HepG2 (cell line): ENCODE measurements around the gene NUP153. TPM values are rescaled to one million over a fixed set of nuclear protein-coding genes. Genes with fewer than 3 reads are reported as not detected.

ENCODE experiments used
- ATAC-seq: fragments of 200-7000 bp; cut with Tn5 transposase; 3 replicates; pipeline ENCODE4 v1.9.1; 2020; ENCODE audit warnings: mild to moderate bottlenecking, moderate library complexity
- BruUV-seq: library from RNA; stranded (reverse); fragments of 400-500 nt; replicated peaks from 2 replicates; lab custom pipeline; 2021; lab: Mats Ljungman, UMichigan
- CTCF ChIA-PET: fragments of 300-600 bp; formaldehyde crosslinking; extraction: SDS; loops from one replicate; lab custom pipeline; 2021; ENCODE audit warnings: low total read pairs, inconsistent platforms, low intra/inter-chr PET ratio; lab: Yijun Ruan, JAX
- POLR2A ChIA-PET: fragments of 350-600 bp; sonication (Branson Sonifier 250); formaldehyde crosslinking; loops from one replicate; lab custom pipeline; 2020; ENCODE audit warnings: antibody characterized with exemption, inconsistent platforms; lab: Yijun Ruan, JAX
- DNase-seq: peaks from one replicate; pipeline ENCODE4 v3.0.0-alpha.2; 2015; ENCODE audit warnings: low spot score
- FAIRE-seq: peaks from 3 replicates; lab custom pipeline; 2011; peaks lifted over from hg19 to GRCh38; lab: Jason Lieb, UNC
- H2AFZ ChIP-seq: one replicate; pipeline ENCODE4 v1.6.1; 2011; ENCODE audit warnings: low read length, inconsistent platforms
- H3K27ac ChIP-seq: fragments of 300-600 bp; 3 replicates; pipeline ENCODE4 v1.8.0; 2011; ENCODE audit warnings: mixed run types, mild to moderate bottlenecking, mixed read lengths, low read length, inconsistent platforms; ENCODE audit not compliant: insufficient read depth; ENCODE audit errors: extremely low read length
- H3K27me3 ChIP-seq, 2 experiments: fragments of 200-600 bp in 1 of 2; 2 replicates in 1 of 2; 3 replicates in 1 of 2; pipeline versions ENCODE4 v1.6.0 to v1.8.0; 2011; ENCODE audit warnings: low read length in 2 of 2, mild to moderate bottlenecking in 2 of 2, moderate library complexity in 2 of 2, inconsistent platforms in 1 of 2; ENCODE audit not compliant: insufficient read depth in 2 of 2, control insufficient read depth in 1 of 2
- H3K36me3 ChIP-seq, 2 experiments: fragments of 200-600 bp in 1 of 2; replicated peaks in 1 of 2; 2 replicates in 1 of 2; 3 replicates in 1 of 2; pipeline versions ENCODE4 v1.5.1 to v1.8.0; 2011; ENCODE audit warnings: low read length in 2 of 2, inconsistent platforms in 1 of 2; ENCODE audit not compliant: insufficient read depth in 2 of 2, control insufficient read depth in 1 of 2
- H3K4me1 ChIP-seq: 2 replicates; pipeline ENCODE4 v1.5.1; 2012; ENCODE audit warnings: low read length, inconsistent platforms; ENCODE audit not compliant: insufficient read depth
- H3K4me2 ChIP-seq: 2 replicates; pipeline ENCODE4 v1.6.0; 2011; ENCODE audit warnings: low read depth, low read length, inconsistent platforms
- H3K4me3 ChIP-seq, 3 experiments: fragments of 200-600 bp in 1 of 3; sonication (generic), shearing (Covaris generic) in 1 of 3; replicated peaks in 1 of 3; 2 replicates each; pipeline ENCODE4 v1.5.1; 2011 to 2016; ENCODE audit warnings: low read length in 3 of 3, inconsistent platforms in 2 of 3, low read depth in 2 of 3, mild to moderate bottlenecking in 2 of 3, control low read depth in 1 of 3, mixed read lengths in 1 of 3; ENCODE audit not compliant: insufficient read depth in 1 of 3
- H3K79me2 ChIP-seq: one replicate; pipeline ENCODE4 v1.6.1; 2011; ENCODE audit warnings: low read length, inconsistent platforms; ENCODE audit not compliant: insufficient read depth
- H3K9ac ChIP-seq: 2 replicates; pipeline ENCODE4 v1.6.0; 2011; ENCODE audit warnings: mild to moderate bottlenecking, low read depth, low read length, inconsistent platforms; ENCODE audit not compliant: insufficient read depth
- H3K9me3 ChIP-seq: 2 replicates; pipeline ENCODE4 v1.5.1; 2012; ENCODE audit warnings: mild to moderate bottlenecking, low read length
- H4K20me1 ChIP-seq: 2 replicates; pipeline ENCODE4 v1.6.0; 2011; ENCODE audit warnings: inconsistent platforms, mild to moderate bottlenecking, low read length, moderate library complexity; ENCODE audit not compliant: insufficient read depth
- CBX2 ChIP-seq, 2 experiments: fragments of 200-600 bp in 1 of 2; sonication (generic); formaldehyde crosslinking in 1 of 2; IDR thresholded peaks; 2 replicates each; pipeline versions ENCODE4 v1.7.0 to v1.8.1; 2018 to 2022; ENCODE audit warnings: low read depth in 2 of 2, low read length in 1 of 2, mild to moderate bottlenecking in 1 of 2, missing genetic modification reagents in 1 of 2
- CCAR2 ChIP-seq: fragments of 200-400 bp; formaldehyde crosslinking; optimal IDR thresholded peaks from 2 replicates; pipeline ENCODE3; 2018; ENCODE audit warnings: low read depth, mild to moderate bottlenecking, low read length, moderate library complexity
- ELF3 ChIP-seq: IDR thresholded peaks from 2 replicates; pipeline ENCODE4 v1.6.1; 2016; ENCODE audit warnings: missing genetic modification reagents, missing compliant biosample characterization
- GATAD1 ChIP-seq: IDR thresholded peaks from 2 replicates; pipeline ENCODE4 v1.6.1; 2016; ENCODE audit warnings: missing genetic modification reagents, missing compliant biosample characterization
- MIXL1 ChIP-seq: IDR thresholded peaks from 2 replicates; pipeline ENCODE4 v1.6.1; 2016
- TOPORS ChIP-seq: sonication (generic); formaldehyde crosslinking; IDR thresholded peaks from 2 replicates; pipeline ENCODE4 v1.8.0; 2023; ENCODE audit warnings: mild to moderate bottlenecking, missing genetic modification reagents
- ZNF562 ChIP-seq: sonication (generic); formaldehyde crosslinking; IDR thresholded peaks from 2 replicates; pipeline ENCODE4 v1.8.0; 2022; ENCODE audit warnings: missing genetic modification reagents, borderline replicate concordance
- WGBS: methylation state at CpG from one replicate; pipeline ENCODE4 v1.1.6; 2017; ENCODE audit warnings: low lambda C conversion rate; 5-methylcytosine and 5-hydroxymethylcytosine counted together
- in situ Hi-C: cut with HindIII; loops from 2 replicates; pipeline ENCODE4 v1.10.0; 2017; ENCODE audit warnings: low pct_unique_long_range_greater_than_20kb; ENCODE audit not compliant: extremely low pct_ligation_motif_present
- intact Hi-C: fragments of 100-400 bp; cut with micrococcal nuclease; formaldehyde crosslinking; loops from one replicate; pipeline ENCODE4 v1.10.0; 2022; ENCODE audit not compliant: unreplicated experiment
- polyA plus RNA-seq, 8 experiments: library from polyadenylated mRNA; depleted of rRNA in 3 of 8; stranded (reverse) in 7 of 8; unstranded in 1 of 8; fragments of >200 nt; fragmentation: Illumina TruSeq in 4 of 8; extraction: Trizol in 4 of 8; gene quantifications; 2 replicates each; pipeline versions ENCODE4 v1.2.1 to v1.2.3, GENCODE V29; 2011 to 2016; ENCODE audit warnings: low read depth in 4 of 8, missing spikeins in 1 of 8, mixed read lengths in 1 of 8; ENCODE audit not compliant: insufficient read depth in 1 of 8
- total RNA-seq, 5 experiments: library from RNA; depleted of rRNA; stranded (reverse); fragments of >200 nt; fragmentation: Illumina TruSeq; extraction: Trizol; gene quantifications; 2 replicates each; pipeline ENCODE4 v1.2.3, GENCODE V29; 2016; ENCODE audit warnings: low read depth in 1 of 5
- TF ChIP-seq, protein P1 (sequence below): sonication (generic); formaldehyde crosslinking; IDR thresholded peaks from 2 replicates; pipeline ENCODE4 v1.9.0; 2022; ENCODE audit warnings: low read depth, missing genetic modification reagents

Gene NUP153
- total and polyA plus RNA-seq, 2 of the 13 experiments (the other 11 are each of a cell fraction or from before 2014, with no cell fraction given), result 29.8 to 55.2 TPM

DNA sequence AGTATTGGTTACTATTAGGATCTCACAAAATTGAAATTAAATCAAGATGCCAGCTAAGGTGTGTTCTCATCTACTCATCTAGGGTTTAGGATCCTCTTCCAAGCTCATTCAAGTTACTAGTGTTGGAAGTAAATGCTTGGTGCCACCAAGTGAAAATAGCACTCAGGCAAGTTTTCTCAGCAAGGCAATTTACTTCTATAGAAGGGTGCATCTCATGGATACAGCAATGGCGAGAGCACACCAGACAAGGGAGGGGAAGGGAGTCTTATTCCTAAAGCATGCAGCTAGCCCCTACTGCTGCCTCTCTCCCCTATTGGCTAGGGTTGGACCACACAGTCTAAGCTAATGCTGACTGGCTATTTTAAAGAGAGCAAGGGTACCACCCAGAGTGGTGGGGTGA lies 129.7 kb downstream of the NUP153 start:
- Histone ChIP-seq H3K9ac (no peak overlapping the region), H3K4me1 (no peaks in the 10 kb centered on the region), H3K4me3 (no peak overlapping the region), H3K79me2 (no peaks in the 10 kb centered on the region), H3K27ac (no peak overlapping the region), H4K20me1 (no peaks in the 10 kb centered on the region), H3K27me3 (no peaks in the 10 kb centered on the region; a peak in 1 of 5 replicates), H2AFZ (no peak overlapping the region), H3K9me3 (peaks cover 13% of the 10 kb centered on the region), H3K36me3 (no peaks in the 10 kb centered on the region), H3K4me2 (no peak overlapping the region)
- BruUV-seq, result no TSS peak
- ATAC-seq (no peak), DNase-seq (no peak), FAIRE-seq (no peak)
- intact Hi-C loops, result no loop called here
- in situ Hi-C loops, result no loop called here
- ChIA-PET CTCF (no interaction called here), POLR2A (no interaction called here)
- 47% methylated on average over 1 of the region's 1 CpG for WGBS
- TF ChIP-seq ZNF562 (CRISPR knock-in tag), result peak; percentile 89
- no peak for TF ChIP-seq GATAD1 (CRISPR knock-in tag)

- Histone ChIP-seq H3K27ac (no peak overlapping the region), H3K4me1 (peaks cover 8% of the 10 kb centered on the region), H3K4me3 (no peak overlapping the region), H3K9ac (no peak overlapping the region), H3K27me3 (no peaks in the 10 kb centered on the region; a peak in 1 of 5 replicates), H4K20me1 (no peaks in the 10 kb centered on the region), H3K4me2 (no peak overlapping the region), H3K9me3 (peaks cover 13% of the 10 kb centered on the region), H2AFZ (no peak overlapping the region), H3K36me3 (no peaks in the 10 kb centered on the region), H3K79me2 (no peaks in the 10 kb centered on the region)
- CTCF ChIA-PET, result no interaction called here
- POLR2A ChIA-PET, result interaction anchor here (0.6 kb wide), 1 partner anchor 49 kb away, joined by 3 read pairs; no protein-coding TSS in a partner anchor
- intact Hi-C loops (no loop called here), in situ Hi-C loops (no loop called here)
- ATAC-seq (no peak), FAIRE-seq (no peak), DNase-seq (no peak)
- no TSS peak for BruUV-seq
- TF ChIP-seq TOPORS (CRISPR knock-in tag), result no peak
- TF ChIP-seq, protein P1, sequence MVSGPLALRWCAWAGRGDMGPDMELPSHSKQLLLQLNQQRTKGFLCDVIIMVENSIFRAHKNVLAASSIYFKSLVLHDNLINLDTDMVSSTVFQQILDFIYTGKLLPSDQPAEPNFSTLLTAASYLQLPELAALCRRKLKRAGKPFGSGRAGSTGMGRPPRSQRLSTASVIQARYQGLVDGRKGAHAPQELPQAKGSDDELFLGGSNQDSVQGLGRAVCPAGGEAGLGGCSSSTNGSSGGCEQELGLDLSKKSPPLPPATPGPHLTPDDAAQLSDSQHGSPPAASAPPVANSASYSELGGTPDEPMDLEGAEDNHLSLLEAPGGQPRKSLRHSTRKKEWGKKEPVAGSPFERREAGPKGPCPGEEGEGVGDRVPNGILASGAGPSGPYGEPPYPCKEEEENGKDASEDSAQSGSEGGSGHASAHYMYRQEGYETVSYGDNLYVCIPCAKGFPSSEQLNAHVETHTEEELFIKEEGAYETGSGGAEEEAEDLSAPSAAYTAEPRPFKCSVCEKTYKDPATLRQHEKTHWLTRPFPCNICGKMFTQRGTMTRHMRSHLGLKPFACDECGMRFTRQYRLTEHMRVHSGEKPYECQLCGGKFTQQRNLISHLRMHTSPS (CRISPR knock-in tag), result no peak
- TF ChIP-seq ELF3 (CRISPR knock-in tag), result no peak
- no peak for TF ChIP-seq CBX2 (IDR thresholded peaks at IDR 0.05; ENCODE audit: low read depth, low read length)
- no peak for TF ChIP-seq CBX2 (CRISPR knock-in tag; IDR thresholded peaks at IDR 0.05; ENCODE audit: low read depth)
- no peak for TF ChIP-seq MIXL1
- TF ChIP-seq CCAR2, result no peak
- WGBS, result 40% methylated on average over 8 of the region's 8 CpGs
Observed at GRCh38 chr6:17574866-17575560, 131.7 kb downstream of the NUP153 start.
